Stomach (tissue), 4 donors: ENCODE data around the gene RIMS1.

Experiments used
- EP300 ChIP-seq: sonication (generic); formaldehyde crosslinking; IDR thresholded peaks from one replicate; pipeline ENCODE4 v1.6.1; 2017; ENCODE audit warnings: antibody characterized with exemption
- POLR2AphosphoS5 ChIP-seq, 3 donors: sonication (generic); formaldehyde crosslinking; IDR thresholded peaks; one replicate each; pipeline ENCODE4 v1.6.1; 2016; ENCODE audit warnings: antibody characterized with exemption in 3 of 3
- TF ChIP-seq, protein P1 (sequence below), 7 experiments: fragments of 450-650 bp in 4 of 7; fragments of 200-600 bp in 3 of 7; sonication (generic) in 3 of 7; IDR thresholded peaks; one replicate each; pipeline ENCODE4 v1.5.1; 2016 to 2019; ENCODE audit warnings: antibody characterized with exemption in 7 of 7, control low read depth in 2 of 7, mild to moderate bottlenecking in 1 of 7

DNA sequence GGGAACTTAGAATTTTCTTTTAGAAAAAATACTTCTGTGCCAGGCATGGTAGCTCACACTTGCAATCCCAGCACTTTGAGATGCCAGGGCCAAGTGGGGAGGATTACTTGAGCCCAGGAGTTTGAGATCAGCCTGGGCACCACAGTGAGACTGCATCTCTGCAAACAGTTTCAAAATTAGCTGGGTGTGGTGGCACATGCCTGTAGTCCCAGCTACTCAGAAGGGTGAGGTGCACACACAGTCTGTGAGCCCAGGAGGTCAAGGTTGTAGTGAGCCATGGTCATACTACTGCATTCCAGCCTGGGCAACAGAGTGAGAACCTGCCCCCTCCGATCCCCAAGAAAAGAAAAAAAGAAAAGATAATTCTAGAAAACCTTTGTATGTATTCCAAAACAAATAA is 389.5 kb downstream of the RIMS1 start:
- TF ChIP-seq, protein P1, sequence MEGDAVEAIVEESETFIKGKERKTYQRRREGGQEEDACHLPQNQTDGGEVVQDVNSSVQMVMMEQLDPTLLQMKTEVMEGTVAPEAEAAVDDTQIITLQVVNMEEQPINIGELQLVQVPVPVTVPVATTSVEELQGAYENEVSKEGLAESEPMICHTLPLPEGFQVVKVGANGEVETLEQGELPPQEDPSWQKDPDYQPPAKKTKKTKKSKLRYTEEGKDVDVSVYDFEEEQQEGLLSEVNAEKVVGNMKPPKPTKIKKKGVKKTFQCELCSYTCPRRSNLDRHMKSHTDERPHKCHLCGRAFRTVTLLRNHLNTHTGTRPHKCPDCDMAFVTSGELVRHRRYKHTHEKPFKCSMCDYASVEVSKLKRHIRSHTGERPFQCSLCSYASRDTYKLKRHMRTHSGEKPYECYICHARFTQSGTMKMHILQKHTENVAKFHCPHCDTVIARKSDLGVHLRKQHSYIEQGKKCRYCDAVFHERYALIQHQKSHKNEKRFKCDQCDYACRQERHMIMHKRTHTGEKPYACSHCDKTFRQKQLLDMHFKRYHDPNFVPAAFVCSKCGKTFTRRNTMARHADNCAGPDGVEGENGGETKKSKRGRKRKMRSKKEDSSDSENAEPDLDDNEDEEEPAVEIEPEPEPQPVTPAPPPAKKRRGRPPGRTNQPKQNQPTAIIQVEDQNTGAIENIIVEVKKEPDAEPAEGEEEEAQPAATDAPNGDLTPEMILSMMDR (IDR thresholded peaks at IDR 0.05), result no peak
- no peak for TF ChIP-seq POLR2AphosphoS5 (IDR thresholded peaks at IDR 0.05)
- TF ChIP-seq EP300, result no peak
